RWPE2 (cell line): ENCODE data around the gene CDH20.

Experiments
- ATAC-seq: fragments of 200-7000 bp; cut with Tn5 transposase; 3 replicates; pipeline ENCODE4 v1.9.1; 2021; ENCODE audit warnings: low read depth
- DNase-seq: peaks from one replicate; pipeline ENCODE4 v3.0.0-alpha.2; 2020; ENCODE audit warnings: low spot score
- H3K27ac ChIP-seq: fragments of 450-650 bp; 2 replicates; pipeline ENCODE4 v1.5.1; 2017; ENCODE audit warnings: mild to moderate bottlenecking; ENCODE audit not compliant: poor library complexity, severe bottlenecking
- H3K27me3 ChIP-seq: fragments of 250-450 bp; sonication (Bioruptor Pico); 2 replicates; pipeline ENCODE4 v1.5.1; 2021; ENCODE audit warnings: mild to moderate bottlenecking, moderate library complexity; ENCODE audit not compliant: insufficient read depth, poor library complexity, severe bottlenecking
- H3K36me3 ChIP-seq: fragments of 250-450 bp; sonication (Bioruptor Pico); 2 replicates; pipeline ENCODE4 v1.5.1; 2020; ENCODE audit warnings: low read depth, mild to moderate bottlenecking, moderate library complexity
- H3K4me1 ChIP-seq: fragments of 250-450 bp; sonication (Bioruptor Pico); 2 replicates; pipeline ENCODE4 v1.5.1; 2021; ENCODE audit warnings: mild to moderate bottlenecking, moderate library complexity; ENCODE audit not compliant: insufficient read depth, poor library complexity, severe bottlenecking
- H3K4me3 ChIP-seq: fragments of 250-450 bp; sonication (Bioruptor Pico); 2 replicates; pipeline ENCODE4 v1.5.1; 2021; ENCODE audit warnings: mild to moderate bottlenecking, moderate library complexity; ENCODE audit not compliant: severe bottlenecking
- H3K9me3 ChIP-seq: fragments of 250-450 bp; sonication (Bioruptor Pico); 2 replicates; pipeline ENCODE4 v1.5.1; 2021; ENCODE audit warnings: mild to moderate bottlenecking, moderate library complexity; ENCODE audit not compliant: severe bottlenecking
- CTCF ChIP-seq: fragments of 450-650 bp; IDR thresholded peaks from one replicate; pipeline ENCODE4 v1.5.1; 2017; ENCODE audit warnings: mild to moderate bottlenecking, moderate library complexity; ENCODE audit not compliant: poor library complexity, severe bottlenecking

The CDH20 gene

GRCh38 chr18:61591253-61591652, 258.0 kb downstream of the CDH20 start:
- Histone ChIP-seq H3K4me3 (no peak overlapping the region), H3K27ac (no peak overlapping the region), H3K36me3 (no peaks in the 10 kb centered on the region), H3K4me1 (peaks cover 7% of the 10 kb centered on the region), H3K9me3 (no peaks in the 10 kb centered on the region), H3K27me3 (no peaks in the 10 kb centered on the region)
- TF ChIP-seq CTCF: no peak
- ATAC-seq (no peak), DNase-seq (no peak)

GRCh38 chr18:61595615-61596251, 262.5 kb downstream of the CDH20 start:
- Histone ChIP-seq H3K4me3 (no peak overlapping the region), H3K36me3 (no peaks in the 10 kb centered on the region), H3K4me1 (no peaks in the 10 kb centered on the region), H3K27me3 (no peaks in the 10 kb centered on the region), H3K27ac (no peak overlapping the region), H3K9me3 (no peaks in the 10 kb centered on the region)
- ATAC-seq (no peak), DNase-seq (no peak)
- no peak for TF ChIP-seq CTCF

- H3K4me1 ChIP-seq: no peaks in the 10 kb centered on the region
- no peaks in the 10 kb centered on the region for H3K27me3 ChIP-seq
- H3K36me3 ChIP-seq: no peaks in the 10 kb centered on the region
- H3K9me3 ChIP-seq: no peaks in the 10 kb centered on the region
- TF ChIP-seq CTCF: no peak
- DNase-seq (no peak), ATAC-seq (no peak)
- H3K4me3 ChIP-seq: no peak overlapping the region
- no peak overlapping the region for H3K27ac ChIP-seq
Measured at GRCh38 chr18:61596296-61596695, 263.1 kb downstream of the CDH20 start.

GRCh38 chr18:61597316-61597715, 264.1 kb downstream of the CDH20 start:
- Histone ChIP-seq H3K27ac (no peak overlapping the region), H3K9me3 (no peaks in the 10 kb centered on the region), H3K4me3 (no peak overlapping the region), H3K4me1 (no peaks in the 10 kb centered on the region), H3K36me3 (no peaks in the 10 kb centered on the region), H3K27me3 (no peaks in the 10 kb centered on the region)
- DNase-seq (no peak), ATAC-seq (no peak)
- TF ChIP-seq CTCF: no peak

GRCh38 chr18:61600422-61600821, 267.2 kb downstream of the CDH20 start:
- Histone ChIP-seq H3K36me3 (peaks cover 14% of the 10 kb centered on the region), H3K27me3 (no peaks in the 10 kb centered on the region), H3K27ac (no peak overlapping the region), H3K9me3 (no peaks in the 10 kb centered on the region), H3K4me3 (no peak overlapping the region), H3K4me1 (peaks cover 6% of the 10 kb centered on the region)
- DNase-seq: no peak
- ATAC-seq: no peak
- TF ChIP-seq CTCF: no peak
